ENCODE results near the gene G6PC3. TPM values are rescaled to one million over a fixed set of nuclear protein-coding genes. Genes with fewer than 3 reads are reported as not detected.
A peak's percentile ranks its signal among the peaks of the same experiment; 100 is the strongest.

Gene G6PC3
- total RNA-seq, 1 experiment from 2014 or later = 105 TPM

DNA sequence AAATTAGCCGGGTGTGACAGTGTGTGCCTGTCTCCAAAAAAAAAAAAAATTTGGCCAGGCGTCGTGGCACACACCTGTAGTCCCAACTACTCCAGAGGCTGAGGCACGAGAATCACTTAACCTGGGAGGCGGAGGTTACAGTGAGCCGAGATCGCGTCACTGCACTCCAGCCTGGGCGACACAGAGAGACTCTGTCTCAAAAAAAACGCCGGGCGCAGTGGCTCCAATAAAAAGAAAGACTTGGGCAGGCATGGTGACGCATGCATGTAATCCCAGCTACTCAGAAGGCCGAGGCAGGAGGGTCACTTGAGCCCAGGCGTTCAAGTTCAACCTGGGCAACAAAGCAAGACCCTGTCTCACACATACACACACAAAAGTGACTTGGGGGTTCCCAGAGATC is 7.7 kb upstream of the G6PC3 start:
- Histone ChIP-seq H2BK12ac (ENCODE audit: insufficient read length, low read depth, low read length) (no peak overlapping the region), H2BK15ac (ENCODE audit: low read depth, low read length) (no peak overlapping the region), H3K23me2 (ENCODE audit: insufficient read length, low read depth, low read length, poor library complexity, severe bottlenecking) (peaks cover 3% of the 10 kb centered on the region), H3K9ac (ENCODE audit: extremely low read depth, insufficient read length, low read length) (no peak overlapping the region), H4K91ac (ENCODE audit: insufficient read length, low read depth, low read length) (no peak overlapping the region), H3K27ac (ENCODE audit: insufficient read length, low read depth, low read length) (no peak overlapping the region), H4K20me1 (ENCODE audit: control insufficient read depth, insufficient read depth, insufficient read length) (no peaks in the 10 kb centered on the region), H3K4me1 (ENCODE audit: insufficient read depth, low read length) (0 out of 2 replicates have a peak, but pooled peaks cover 2% of the 10 kb centered on the region), H3K79me2 (ENCODE audit: insufficient read depth, low read length) (peaks cover 43% of the 10 kb centered on the region), H2BK5ac (ENCODE audit: insufficient read length, low read length) (no peak overlapping the region), H3K9me3 (ENCODE audit: control insufficient read depth, low read depth, low read length) (no peaks in the 10 kb centered on the region), H3K79me1 (ENCODE audit: insufficient read depth, low read depth, low read length, poor library complexity, severe bottlenecking) (peaks cover 6% of the 10 kb centered on the region), H3K23ac (ENCODE audit: insufficient read length, low read depth, low read length) (no peak overlapping the region), H3K56ac (ENCODE audit: insufficient read length, low read depth, low read length) (no peak overlapping the region), H3T11ph (ENCODE audit: low read length) (no peak overlapping the region), H2BK20ac (ENCODE audit: low read depth, low read length, poor library complexity, severe bottlenecking) (no peak overlapping the region), H4K8ac (replicated peaks; ENCODE audit: insufficient read length, low read depth, low read length) (no peak overlapping the region), H3K4me2 (ENCODE audit: insufficient read depth, insufficient read length, low read length) (no peak overlapping the region), H2BK120ac (ENCODE audit: low read depth, low read length, poor library complexity, severe bottlenecking) (no peak overlapping the region), H2AFZ (ENCODE audit: low read length) (no peak overlapping the region), H3K18ac (ENCODE audit: insufficient read length, low read depth, low read length) (no peak overlapping the region), H3K27me3 (ENCODE audit: insufficient read depth, low read length) (no peaks in the 10 kb centered on the region), H2AK5ac (ENCODE audit: insufficient read length, low read length) (no peak overlapping the region), H3K4ac (ENCODE audit: low read depth, low read length) (no peak overlapping the region), H4K5ac (ENCODE audit: insufficient read length, low read depth, low read length) (no peak overlapping the region), H3K14ac (ENCODE audit: insufficient read depth, low read length) (no peak overlapping the region)
- no peak for DNase-seq
- Mint-ChIP-seq H3K36me3 (ENCODE audit: insufficient read depth in 1 of 3, low read depth in 3 of 3) (peaks cover 46 to 64% (median 61%) of the 10 kb centered on the region in 3 experiments), H3K27ac (0 out of 7 replicates have a peak overlapping the region, but pooled peaks of 1 of the 3 experiments have one; percentile 10), H3K4me1 (peaks cover 21 to 25% of the 10 kb centered on the region in 2 experiments; a peak in 3 of 4 replicates), H3K27me3 (ENCODE audit: low read depth) (no peaks in the 10 kb centered on the region), H3K9me3 (no peaks in the 10 kb centered on the region), H3K4me3 (no peak overlapping the region)
- TF ChIP-seq, protein P1, sequence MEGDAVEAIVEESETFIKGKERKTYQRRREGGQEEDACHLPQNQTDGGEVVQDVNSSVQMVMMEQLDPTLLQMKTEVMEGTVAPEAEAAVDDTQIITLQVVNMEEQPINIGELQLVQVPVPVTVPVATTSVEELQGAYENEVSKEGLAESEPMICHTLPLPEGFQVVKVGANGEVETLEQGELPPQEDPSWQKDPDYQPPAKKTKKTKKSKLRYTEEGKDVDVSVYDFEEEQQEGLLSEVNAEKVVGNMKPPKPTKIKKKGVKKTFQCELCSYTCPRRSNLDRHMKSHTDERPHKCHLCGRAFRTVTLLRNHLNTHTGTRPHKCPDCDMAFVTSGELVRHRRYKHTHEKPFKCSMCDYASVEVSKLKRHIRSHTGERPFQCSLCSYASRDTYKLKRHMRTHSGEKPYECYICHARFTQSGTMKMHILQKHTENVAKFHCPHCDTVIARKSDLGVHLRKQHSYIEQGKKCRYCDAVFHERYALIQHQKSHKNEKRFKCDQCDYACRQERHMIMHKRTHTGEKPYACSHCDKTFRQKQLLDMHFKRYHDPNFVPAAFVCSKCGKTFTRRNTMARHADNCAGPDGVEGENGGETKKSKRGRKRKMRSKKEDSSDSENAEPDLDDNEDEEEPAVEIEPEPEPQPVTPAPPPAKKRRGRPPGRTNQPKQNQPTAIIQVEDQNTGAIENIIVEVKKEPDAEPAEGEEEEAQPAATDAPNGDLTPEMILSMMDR (conservative IDR thresholded peaks at IDR 0.05) = no peak
- WGBS (ENCODE audit: extremely low coverage, insufficient read length, low lambda C conversion rate) = no CpG with 5 or more reads among the region's 15 CpGs

All from H9 (cell line).